ENCODE results near the gene NTMT1.

The NTMT1 gene

DNA sequence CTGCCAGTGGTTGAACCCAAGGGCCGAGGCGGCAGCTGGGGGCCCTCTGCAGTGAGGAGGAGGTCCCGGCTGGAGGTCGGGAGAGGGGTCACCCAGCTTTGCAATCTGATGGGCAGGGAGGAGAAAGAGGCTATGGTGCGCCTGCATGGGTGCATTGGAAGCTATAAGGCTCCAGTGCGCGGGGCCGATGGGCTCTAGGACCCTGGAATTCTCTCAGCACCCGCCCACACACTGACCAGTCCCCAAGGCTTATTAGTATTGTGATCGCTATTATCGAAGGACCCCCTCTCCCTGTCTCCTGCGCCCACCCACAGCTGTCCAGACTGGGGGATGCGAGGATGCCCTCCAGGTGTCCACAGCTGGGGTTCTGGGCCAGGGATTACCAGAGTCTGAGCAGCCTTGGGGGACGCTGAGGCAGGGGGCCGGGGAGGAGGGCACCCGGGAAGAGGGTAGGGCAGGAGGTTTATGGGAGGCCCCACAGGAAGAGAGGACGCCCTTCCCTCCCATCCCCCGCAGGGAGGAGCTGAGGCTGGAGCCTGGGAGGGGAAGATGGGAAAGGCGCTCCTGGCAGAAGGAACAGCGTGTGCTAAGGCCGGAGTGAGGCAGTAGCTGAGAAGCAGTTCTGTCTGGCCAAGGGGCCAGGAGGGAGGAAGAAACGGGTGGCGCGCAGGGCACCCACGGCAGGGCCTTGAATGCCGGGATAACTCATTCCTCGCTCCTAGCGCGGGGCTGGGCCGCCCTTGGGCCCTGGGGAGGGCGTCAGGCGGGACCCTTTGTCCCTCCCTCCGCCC, 29.2 kb upstream of the NTMT1 start:
- DNase-seq (ENCODE audit: low read depth, low spot score): peak; percentile 69

DNA sequence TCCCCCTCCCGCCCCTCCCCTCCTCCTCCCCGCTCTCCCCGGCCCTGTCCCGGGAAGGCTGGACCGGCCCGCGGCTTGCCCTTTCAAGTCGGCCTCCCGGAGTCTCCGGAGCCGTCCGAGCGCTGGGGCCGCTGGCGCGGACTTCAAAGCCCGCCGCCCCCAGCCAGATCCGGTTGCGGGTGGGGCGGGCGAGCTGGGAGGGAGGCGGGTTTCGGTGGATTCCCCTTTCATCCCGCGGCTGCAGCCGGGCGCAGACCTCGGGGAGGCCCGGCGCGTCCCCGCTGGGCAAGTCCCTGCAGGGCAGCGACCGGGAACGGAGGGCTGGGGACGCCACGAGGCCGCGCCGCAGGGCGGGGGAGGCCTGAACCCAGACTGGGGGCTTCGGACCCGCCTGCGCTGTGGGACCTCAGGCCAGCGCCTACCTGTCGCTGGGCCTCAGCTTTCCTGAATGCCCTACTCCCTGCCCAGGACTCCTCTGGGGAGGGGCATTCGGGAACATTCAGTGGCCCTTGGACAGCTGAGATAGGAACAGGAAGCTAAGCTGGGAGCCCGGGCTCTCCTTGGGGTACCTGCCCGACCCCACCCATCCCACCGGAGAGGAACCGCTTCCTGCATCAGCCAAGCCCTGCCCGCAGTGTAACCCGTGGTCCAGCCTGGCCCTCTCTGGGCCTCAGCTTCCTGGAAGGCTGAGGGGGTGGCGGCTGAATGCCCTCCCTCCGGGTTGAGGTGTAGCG, 28.4 kb upstream of the NTMT1 start:
- DNase-seq (ENCODE audit: low read depth, low spot score): no peak

DNA sequence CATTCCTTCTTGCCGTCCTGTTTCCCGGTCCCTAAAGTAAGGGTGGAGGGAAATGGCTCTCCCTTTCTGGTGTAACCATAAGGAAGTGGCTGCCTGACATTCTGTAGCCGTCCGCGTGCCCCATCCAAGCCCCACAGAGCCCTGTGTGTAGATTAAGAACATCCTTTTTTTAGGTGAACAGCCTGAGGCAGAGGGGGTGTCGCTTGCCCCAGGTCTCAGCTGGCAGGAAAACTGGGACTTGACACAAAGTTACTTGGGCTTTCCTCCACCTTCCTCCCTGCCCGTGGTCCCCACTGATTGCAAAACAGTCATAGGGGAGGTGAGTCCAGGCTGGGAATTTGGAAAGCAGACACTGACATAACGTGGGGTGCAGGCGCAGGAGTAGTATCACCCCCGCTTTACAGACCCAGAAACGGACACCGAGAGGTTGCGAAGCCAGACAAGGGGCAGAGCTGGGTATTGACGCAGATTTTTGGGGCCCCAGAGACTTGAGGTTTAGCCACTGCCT, 27.8 kb upstream of the NTMT1 start:
- no peak for DNase-seq (ENCODE audit: low read depth, low spot score)

DNA sequence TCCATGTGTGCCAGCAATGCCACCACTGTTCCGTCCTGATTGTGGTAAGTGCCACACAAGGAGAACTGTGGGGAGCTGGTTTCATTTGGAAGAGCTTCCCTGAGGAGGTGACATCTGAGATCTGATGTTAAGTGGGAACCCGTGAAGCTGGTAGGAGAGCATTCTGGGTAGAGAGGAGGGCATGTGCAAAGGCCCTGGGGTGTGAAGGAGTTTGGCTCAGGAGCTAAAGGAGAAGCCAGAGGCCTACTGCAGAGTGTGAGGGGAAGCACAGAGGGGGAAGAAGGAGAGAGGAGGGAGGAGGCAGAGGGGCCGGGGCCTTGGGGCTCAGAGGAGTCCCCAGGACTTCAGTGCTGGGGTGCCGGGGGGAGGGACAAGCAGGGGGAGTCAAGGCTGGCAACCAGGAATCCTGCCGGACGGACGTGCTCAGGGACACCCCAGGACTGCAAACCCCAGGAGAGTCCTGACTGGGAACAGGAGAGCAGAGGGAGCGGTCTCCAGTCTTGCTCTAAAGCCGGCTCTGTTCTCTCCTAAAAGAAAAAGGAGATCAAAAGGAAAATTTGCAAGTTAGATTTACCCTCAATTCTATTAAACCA, 24.8 kb upstream of the NTMT1 start:
- no peak for DNase-seq (ENCODE audit: low read depth, low spot score)

DNA sequence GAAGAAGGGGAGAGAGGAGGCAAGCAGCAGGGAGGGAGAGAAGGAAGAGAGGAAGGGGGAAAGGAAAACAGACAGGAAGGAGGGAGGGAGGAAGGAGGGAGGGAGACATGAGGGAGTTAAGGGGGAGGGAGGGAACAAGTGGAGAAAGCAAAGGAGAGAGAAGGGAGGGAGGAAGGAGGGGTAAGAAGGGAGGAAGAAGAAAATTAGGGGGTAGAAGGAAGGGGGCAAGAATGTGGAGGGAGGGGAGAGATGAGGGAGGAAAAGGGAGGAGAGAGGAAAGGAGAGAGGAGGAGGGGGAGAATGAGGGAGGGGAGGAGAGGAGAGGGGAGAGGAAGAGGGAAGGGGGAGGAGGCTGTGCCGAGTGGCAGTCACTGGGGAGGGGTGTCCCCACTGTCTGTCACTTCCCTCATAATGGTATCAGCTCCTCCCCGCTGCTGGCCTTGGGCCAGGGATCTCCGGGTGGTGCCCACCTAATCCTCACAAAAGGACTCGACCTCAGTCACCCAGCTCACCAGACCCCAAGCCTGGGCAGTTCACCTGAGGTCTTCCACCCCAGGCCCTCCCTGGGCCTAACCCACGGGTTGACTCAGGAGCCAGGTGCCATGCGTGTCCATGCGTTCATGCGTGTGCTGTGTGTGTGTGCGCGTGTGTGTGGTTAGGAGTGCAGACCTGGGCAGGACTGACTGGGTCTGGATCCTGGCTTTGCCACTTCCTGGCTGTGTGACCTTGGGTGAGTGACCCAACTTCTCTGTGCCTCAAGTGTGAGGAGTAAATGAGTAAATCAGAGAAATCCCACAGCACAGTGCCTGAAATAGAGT, 23.2 kb upstream of the NTMT1 start:
- DNase-seq (ENCODE audit: low read depth, low spot score): no peak

DNA sequence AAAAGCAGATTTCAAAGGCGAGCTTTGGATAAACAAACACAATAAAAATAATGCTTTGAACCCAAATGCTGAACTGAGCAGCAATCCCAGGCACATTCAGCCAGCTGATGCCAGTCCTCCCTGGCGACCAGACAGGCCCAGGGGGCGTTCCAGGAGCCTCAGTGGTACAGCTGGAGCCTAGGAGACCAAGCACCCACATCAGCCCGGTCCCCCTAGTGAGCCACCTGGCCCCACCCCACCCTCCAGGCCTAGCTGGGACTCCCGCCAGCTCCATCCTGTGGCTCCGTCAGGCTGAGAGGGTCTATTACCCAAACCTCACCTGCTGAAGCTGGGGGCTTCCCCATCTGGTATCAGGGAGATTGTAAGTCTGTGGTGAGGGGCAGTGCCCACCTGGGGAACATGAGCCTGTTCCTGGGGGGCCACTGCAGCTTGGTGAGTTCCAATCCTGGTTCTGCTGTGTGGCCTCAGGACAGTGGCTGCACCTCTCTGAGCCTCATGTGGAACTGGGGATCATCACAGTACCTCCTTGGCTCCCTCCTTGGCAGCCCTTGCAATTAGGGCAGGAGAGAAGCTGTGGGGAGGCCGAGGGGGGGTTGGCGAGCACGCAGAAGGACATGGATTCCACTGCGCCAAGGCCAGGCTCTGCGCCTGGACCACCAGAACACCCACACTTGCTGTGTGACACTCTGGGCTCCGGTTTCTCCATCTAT, 21.8 kb upstream of the NTMT1 start:
- DNase-seq (ENCODE audit: low read depth, low spot score): no peak

DNA sequence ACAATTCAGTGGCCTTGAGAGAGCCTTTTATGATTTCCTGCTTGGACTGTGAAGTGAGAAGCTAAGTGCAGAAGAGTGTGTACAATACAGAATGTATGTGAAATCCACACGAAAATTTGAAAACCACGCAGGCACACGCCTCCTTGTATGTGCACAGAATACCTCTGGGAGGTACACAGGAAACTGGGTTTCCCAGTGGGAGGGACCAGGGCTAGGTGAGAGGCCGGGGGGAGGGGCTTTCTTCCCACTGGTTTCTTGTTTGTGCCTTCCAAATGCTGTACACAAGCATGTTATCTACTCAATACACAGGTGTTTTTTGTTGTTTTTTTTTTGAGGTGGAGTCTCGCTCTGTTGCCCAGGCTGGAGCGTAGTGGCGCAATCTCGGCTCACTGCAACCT, 21.2 kb upstream of the NTMT1 start:
- no peak for DNase-seq (ENCODE audit: low read depth, low spot score)

DNA sequence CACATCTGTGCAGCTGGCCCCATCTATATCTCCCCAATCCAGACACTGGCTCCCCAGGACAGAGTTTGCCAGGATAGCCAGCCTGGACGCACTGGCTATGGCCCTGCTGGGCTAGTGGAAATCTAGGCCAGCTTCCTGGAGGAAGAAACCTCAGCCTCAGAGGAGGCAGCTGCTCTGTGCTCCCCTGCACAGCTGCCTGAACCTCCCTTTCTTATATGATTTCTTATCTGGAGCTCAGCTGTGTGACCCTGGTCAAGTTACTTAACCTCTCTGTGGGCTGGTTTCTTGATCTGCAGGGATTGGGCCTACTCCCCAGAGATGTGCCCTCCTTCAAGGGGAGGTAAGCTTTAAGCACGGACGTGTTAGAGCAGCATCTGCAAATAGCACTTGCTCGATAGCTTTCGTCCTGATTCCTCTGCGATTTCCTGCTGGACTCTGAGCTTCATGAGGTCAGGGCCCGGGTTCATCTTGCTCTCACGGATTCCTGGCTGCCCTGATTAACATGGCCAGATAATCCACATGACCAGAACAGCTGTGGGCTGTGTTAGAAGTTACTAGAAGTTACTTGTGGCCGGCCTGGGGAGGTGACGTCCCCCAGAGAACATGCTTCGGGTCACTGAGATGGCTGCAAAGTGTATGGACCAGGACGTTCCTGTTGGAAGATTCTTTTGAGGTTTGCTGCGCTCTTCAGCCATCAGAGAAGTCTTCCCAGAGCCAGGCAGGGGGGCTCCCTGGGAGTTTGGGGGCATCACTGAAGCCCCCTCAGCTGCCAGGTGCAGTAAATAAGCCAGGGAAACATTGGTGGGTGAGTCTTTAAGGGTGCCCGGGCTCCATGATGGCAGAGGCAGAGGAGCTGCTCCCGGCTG, 19.6 kb upstream of the NTMT1 start:
- no peak for DNase-seq (ENCODE audit: low read depth, low spot score)

DNA sequence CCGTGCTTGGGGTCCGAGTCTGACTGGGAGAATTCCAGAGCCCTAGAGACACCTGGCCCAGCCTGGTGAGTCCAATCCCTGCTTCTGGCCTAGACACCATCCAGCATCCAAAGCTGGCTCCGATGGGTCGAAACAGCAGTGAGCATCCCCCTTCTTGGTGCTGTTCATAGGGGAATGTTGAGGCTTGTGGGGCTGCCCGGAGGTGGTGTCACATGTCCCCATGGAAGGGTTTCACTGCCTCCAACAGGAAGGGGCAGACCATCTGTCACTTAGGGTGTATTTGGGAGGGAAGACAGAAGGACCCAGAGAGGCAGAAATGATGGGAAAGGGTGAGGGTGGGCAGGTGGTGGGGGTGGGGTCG, 19.0 kb upstream of the NTMT1 start:
- no peak for DNase-seq (ENCODE audit: low read depth, low spot score)

DNA sequence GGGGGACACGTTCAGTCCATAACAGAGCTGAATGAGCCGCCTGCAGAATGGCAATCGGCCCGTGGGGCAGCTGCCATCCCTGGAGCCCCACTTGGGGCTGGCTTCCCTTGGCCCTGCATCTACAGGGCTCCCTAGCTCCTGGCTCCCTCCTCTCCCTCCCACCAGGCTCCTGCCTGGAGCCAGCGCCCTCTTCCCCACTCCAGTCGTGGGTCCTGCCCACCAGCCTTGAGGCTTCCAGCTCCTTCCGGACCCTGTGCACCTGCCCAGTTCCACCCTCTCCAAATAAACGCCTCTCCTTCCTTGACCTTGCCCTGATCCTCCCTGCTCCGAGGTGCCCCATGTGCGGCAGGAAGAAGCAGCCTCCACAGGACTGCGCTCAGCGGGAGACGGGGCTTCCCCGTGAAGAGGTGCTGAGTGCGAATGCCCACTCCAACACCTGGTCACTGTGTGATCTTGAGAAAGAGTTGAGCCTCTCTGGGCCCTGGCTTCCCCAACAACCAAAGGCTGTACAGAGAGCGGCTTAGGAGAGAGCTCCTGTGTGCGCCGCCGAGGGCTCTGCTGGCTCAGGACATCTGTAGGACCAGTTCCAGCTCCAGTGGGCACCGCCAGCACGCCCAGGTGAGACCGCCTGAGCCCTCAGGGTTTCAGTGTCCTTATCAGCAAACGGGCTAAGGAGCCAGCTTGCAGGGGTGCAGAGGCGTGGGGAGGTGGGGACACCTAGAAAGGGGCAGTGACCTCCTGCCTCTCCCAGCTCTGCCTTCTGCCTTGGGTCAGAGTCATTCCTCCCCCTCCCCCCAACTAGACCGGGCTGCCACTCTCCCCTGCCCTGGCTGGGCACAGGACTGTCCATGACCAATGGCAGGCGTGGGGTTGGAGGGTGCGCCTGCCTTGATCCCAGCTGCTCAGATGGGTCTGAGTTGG, 17.1 kb upstream of the NTMT1 start:
- no peak for DNase-seq (ENCODE audit: low read depth, low spot score)

DNA sequence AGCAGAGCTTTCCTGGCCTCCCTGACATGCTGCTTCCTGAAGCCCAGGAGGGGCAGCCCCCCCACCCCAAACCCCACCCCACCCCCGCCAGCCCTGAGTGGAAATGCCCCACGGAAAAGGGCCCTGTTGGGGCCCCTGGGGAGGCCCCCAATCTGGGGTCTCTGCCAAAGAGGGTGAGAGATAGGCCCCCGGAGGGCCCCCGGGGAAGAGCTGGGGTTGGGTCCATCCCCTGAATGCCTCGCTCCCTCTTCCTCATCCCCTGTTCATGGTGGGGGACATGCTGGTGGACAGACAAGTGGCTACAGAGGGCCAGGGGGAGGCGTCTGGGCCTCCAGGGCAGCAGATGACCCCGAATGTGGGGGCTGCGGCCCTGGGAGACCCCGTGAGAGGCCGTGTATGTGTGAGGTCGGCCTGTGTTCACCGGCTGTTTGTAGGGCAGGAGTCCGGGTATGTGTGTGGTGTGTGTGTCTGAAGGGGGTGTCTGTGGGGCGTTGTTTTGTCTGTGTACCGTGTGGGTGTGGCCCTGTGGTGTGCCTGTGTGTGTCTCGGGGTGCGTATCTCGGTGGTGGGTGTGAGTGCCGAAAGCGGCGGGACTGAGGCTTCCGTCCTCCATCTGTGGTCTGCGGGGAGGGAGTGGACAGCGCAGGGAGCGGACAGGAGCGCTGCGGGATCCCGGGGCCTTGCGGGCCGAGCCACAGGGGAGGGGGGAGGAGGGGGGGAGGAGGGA, 16.3 kb upstream of the NTMT1 start:
- DNase-seq (ENCODE audit: low read depth, low spot score): no peak

DNA sequence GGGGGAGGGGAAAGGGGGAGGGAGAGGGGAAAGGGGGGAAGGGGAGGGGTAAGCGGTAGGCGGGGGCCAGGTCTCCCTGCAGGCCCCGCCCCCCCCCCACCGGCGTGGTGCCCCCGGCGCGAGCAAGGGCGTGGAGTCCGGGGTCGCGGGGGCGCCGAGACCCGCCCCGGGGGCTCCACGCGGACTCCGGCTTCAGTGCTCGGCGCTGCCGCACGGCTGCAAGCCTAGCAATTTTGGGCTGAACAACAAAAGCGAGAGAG, 15.8 kb upstream of the NTMT1 start:
- DNase-seq (ENCODE audit: low read depth, low spot score): no peak

DNA sequence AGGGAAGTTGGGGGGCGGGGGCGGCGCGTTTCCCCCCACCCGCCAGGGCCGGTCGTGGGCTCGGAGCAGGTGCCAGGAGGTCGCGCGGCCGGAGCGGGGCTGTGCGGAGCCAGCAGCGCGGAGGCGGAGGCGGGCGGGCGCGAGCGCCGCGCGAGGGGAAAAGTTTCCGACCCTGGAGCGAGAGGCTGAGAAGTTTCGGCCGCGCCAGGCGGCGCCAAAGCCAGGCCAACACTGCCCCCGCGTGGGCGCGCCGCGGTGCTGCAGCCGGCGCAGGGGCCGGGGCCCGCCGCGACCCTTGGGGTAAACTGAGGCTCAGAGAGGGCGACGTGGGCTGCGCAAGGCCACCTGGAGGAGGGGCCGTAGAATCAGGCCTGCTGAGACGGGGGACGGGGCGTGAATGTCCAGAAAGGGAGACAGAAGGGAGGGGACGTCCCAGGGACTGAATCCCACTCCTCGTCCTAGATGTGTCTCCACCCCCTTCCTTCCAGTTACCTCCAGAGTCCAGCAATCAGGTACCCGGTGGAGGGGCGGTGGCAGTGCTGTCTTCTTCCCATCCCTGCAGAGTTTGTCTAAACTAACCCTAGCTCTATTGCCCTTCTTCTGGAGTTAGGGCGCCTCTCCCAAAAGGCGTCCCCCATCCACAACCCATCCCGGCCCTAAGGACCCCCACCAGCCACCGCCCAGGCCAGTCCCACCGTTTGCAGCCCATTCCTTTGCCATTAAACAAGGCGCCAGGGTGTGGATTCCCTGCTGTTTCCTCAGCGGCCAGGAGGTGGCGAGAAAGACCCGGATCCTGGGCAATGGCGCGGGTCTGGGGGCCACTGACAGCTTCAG, 15.3 kb upstream of the NTMT1 start:
- DNase-seq (ENCODE audit: low read depth, low spot score): no peak

DNA sequence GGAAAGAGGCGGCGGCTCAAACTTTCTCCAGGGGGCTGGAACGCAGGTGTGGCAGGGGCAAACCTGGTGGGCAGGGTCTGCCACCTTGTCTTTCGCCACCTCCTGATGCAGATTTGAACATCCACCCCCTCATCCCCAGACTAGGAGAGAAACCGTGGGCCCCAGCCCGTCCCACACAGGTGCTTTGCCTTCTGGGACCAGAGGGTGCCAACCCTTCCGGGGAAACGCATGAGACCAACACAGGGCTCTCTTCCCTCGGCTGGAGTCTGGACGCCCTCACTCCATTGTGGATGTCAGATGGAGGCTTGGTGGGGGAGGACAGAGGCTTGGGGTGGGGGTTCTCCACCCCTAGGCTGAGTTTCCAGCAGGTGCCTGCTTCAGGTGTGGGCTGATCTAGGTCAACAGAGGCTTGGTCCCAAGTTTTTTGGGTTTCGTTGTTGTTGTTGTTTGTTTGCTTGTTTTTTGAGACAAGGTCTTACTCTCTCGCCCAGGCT, 14.6 kb upstream of the NTMT1 start:
- DNase-seq (ENCODE audit: low read depth, low spot score): no peak

DNA sequence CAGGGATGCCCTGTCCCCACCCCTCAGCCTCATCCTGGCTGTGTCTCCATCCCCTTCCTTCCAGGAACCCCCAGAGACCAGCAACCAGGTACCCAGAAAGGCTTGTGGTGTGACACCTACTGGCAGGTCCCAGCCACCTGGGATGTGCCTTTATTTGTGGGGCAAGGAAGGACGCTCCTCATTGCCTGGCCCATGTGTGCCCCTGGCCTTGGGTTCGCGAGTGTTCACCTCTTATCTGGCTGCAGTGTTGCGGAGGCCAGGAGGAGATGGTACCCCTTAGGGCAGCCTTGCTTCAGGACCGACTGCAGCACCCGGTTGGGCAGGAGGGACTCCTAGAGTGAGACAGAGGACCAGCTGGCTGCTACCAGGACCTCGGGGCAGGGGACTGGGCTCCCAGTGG, 13.8 kb upstream of the NTMT1 start:
- no peak for DNase-seq (ENCODE audit: low read depth, low spot score)

DNA sequence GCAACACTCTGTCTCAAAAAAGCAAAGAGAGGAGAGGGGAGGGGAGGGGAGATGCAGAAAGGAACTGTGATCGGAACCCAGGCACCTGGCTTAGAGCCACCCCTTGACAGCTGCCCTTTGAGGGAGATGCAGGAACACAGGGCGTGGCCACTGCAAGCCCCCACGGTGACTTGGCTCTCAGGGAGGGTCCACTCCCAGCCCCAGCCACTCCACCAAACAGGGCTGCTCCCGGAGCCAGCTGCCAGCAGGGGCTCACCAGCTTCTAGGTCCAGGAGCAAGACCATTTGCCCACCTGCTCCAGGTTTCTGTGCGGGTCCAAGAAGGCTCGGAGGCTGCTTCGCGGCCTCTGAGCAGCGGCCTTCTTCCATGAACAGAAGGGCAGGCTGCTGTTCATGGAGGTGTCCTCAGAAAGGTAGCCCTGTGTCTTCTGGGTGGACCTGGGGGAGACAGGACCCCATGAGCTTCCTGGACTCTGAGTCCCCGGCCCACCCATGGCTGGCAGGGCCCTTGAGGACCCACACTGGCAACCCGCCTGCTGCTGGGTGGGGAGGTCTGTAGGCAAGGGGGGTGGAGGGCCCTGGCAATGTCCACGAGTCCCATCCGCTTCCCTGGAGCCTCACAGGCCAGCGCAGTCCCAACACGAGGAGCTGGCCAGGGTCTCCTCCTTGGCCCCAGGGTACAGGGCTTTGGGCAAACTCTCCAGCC, 13.0 kb upstream of the NTMT1 start:
- DNase-seq (ENCODE audit: low read depth, low spot score): no peak

DNA sequence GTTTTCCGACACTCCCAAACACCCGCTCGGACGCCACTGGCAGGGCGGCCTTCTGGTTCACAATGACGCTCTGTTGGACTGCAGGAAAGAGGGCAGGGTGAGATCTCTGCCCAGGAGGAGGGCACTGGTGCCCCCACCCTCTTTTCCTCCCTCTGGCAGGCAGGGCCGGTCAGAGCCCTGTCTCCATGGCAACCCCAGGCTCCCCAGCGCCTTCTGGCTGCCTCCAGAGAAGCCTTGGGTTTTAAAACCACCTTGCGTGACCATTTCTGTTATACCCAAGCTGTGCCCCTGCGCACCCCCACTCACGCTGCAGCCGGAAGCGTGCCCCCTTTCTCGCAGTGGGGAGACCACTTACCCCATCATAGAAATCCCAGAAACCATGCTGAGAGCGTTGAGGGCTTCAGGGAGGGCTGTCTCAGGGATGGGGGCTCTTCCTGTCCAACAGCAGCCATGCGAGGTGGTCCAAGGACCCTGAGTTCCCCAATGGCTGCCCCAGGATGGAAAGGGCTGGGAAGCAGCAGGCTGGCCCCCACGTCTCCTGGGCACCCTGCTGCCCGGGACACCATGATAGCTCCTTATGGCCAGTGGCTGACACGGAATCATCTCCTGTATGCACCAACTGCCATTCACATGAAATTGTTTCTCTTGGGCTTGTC, 12.3 kb upstream of the NTMT1 start:
- no peak for DNase-seq (ENCODE audit: low read depth, low spot score)
